IPS DF 4.7 (cell line): ENCODE results near the gene BCL11A.

Source experiments
- DNase-seq: peaks from one replicate; pipeline ENCODE4 v3.0.0-alpha.2; 2013; ENCODE audit warnings: low spot score; ENCODE audit errors: extremely low read depth

BCL11A gene

GRCh38 chr2:60509066-60509465 is 44.4 kb downstream of the BCL11A start:
- DNase-seq = no peak

- no peak for DNase-seq
Observed at GRCh38 chr2:60508339-60508917, 45.0 kb downstream of the BCL11A start.

- DNase-seq = no peak
Observed at GRCh38 chr2:60507211-60507965, 46.1 kb downstream of the BCL11A start.

- DNase-seq = no peak
Observed at GRCh38 chr2:60505880-60506260, 47.6 kb downstream of the BCL11A start.

- no peak for DNase-seq
Observed at GRCh38 chr2:60505240-60505879, 48.1 kb downstream of the BCL11A start.

- no peak for DNase-seq
Observed at GRCh38 chr2:60504049-60504448, 49.4 kb downstream of the BCL11A start.

GRCh38 chr2:60502144-60502543 is 51.3 kb downstream of the BCL11A start:
- DNase-seq = no peak

GRCh38 chr2:60500861-60501260 is 52.6 kb downstream of the BCL11A start:
- no peak for DNase-seq

GRCh38 chr2:60499651-60500265 is 53.7 kb downstream of the BCL11A start:
- DNase-seq = no peak

- DNase-seq = no peak
Observed at GRCh38 chr2:60498816-60499429, 54.5 kb downstream of the BCL11A start.

- DNase-seq = no peak
Observed at GRCh38 chr2:60498127-60498815, 55.2 kb downstream of the BCL11A start.

- no peak for DNase-seq
Observed at GRCh38 chr2:60497500-60497899, 56.0 kb downstream of the BCL11A start.

- DNase-seq = no peak
Observed at GRCh38 chr2:60496956-60497355, 56.5 kb downstream of the BCL11A start.

- no peak for DNase-seq
Observed at GRCh38 chr2:60496475-60496874, 57.0 kb downstream of the BCL11A start.

GRCh38 chr2:60495041-60495625 is 58.3 kb downstream of the BCL11A start:
- DNase-seq = no peak

- DNase-seq = no peak
Observed at GRCh38 chr2:60493804-60494387, 59.6 kb downstream of the BCL11A start.

GRCh38 chr2:60492548-60492947 is 60.9 kb downstream of the BCL11A start:
- DNase-seq = no peak

- DNase-seq = no peak
Observed at GRCh38 chr2:60490848-60491247, 62.6 kb downstream of the BCL11A start.

- DNase-seq = no peak
Observed at GRCh38 chr2:60490441-60490840, 63.0 kb downstream of the BCL11A start.

GRCh38 chr2:60489289-60489688 is 64.2 kb downstream of the BCL11A start:
- DNase-seq = no peak

GRCh38 chr2:60488291-60488690 is 65.2 kb downstream of the BCL11A start:
- DNase-seq = no peak
